HG03571 (cell line): ENCODE data around the gene FAM227A.

ENCODE experiments used
- ATAC-seq: cut with Tn5 transposase; IDR thresholded peaks from one replicate; pipeline ENCODE4 v1.9.1; 2021; ENCODE audit not compliant: unreplicated experiment

Gene FAM227A

DNA sequence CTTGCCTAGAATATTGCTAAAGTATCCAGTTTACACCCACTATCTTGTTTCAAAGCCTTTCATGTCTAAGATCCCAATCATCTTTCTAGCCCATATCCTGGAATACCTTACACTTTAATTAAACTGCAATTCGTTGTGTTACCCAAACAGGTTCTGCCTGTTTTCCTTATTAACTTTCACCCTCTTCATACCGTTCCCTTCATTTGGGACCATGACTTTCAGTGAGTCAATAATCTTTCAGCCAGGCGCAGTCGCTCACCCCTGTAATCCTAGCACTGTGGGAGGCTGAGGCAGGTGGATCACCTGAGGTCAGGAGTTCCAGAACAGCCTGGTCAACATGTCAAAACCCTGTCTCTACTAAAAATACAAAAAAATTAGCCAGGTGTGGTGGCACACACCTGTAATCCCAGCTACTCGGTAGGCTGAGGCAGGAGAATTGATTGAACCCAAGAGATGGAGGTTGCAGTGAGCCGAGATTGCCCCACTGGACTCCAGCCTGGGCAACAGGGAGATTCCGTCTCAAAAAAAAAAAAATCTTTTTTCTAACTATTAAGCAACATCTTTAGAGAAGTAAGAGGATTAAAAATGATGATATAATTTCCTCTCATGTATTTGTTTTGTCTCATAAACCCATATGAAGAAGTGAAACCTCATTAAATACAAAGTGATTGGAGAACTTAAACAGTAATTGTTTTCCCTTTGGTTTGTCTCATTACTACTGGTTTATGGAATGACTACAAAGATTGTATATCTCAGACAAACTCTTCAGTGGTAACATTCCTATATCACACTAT is 106.9 kb downstream of the FAM227A start:
- no peak for ATAC-seq

DNA sequence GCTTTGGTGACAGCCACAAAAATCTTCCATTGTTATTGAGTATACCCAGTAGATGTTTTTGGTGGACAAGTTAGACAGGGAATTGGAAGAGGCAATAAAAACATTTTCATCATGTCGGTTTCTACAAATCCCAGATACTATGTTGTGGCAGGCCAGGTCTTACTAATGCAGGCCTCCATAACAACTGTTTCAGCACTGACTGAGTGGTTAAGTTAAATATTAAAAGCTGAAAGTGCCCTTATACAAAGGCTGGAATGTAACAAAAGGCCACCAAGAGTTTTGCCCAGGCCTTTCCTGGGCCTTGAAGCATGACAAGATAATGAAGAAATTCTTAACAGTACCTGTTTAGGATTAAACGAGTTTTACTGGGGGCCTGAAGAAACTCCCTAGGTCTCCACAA is 115.5 kb downstream of the FAM227A start:
- ATAC-seq, result no peak

DNA sequence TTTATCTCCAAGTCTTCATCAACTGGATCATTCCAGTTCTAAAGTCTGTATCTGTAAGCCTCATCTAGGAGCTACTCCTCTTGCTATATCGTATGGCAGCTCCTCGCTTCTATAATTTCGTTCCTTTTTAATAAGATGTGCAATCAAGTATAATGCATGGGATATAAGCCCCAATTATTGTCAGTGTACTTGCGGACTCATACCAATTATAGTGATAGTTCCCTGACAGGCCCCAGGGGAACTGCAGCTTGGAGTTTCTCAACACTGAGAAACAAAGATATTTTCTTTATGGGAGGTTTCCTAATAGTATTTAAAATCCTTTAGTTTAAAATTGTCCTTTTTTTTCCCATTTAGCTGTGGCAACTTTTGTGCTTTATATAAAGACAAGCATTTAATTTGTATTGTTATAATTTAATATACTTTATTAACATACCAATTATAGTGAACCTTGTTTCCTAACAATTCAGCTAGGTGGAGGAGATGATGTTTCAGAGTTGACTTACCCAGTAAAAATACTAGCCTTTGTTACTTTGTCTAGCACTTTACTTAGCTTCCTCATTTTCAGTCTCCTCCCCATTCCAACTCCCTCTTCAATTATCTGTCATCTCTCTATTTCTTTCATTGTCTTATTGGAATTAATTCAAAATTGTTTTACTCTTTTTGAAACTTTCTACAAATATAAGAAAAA is 124.8 kb downstream of the FAM227A start:
- no peak for ATAC-seq
